Spleen (tissue), 7 donors: ENCODE data around the gene ITPR2.

Source experiments
- POLR2A ChIP-seq, 3 donors: fragments of 450-650 bp; IDR thresholded peaks; one replicate each; pipeline ENCODE4 v1.5.1; 2017; ENCODE audit warnings: antibody characterized with exemption in 3 of 3, mild to moderate bottlenecking in 1 of 3
- POLR2AphosphoS5 ChIP-seq, 3 donors: sonication (generic); formaldehyde crosslinking; IDR thresholded peaks; one replicate each; pipeline ENCODE4 v1.5.1; 2017; ENCODE audit warnings: antibody characterized with exemption in 3 of 3
- TF ChIP-seq, protein P1 (sequence below), 11 experiments: fragments of 200-600 bp in 7 of 11; fragments of 450-650 bp in 4 of 11; sonication (generic) in 4 of 11; IDR thresholded peaks in 8 of 11; conservative IDR thresholded peaks in 3 of 11; 1 replicate in 7 of 11; 2 replicates in 4 of 11; pipeline versions ENCODE4 v1.4.0 to v1.8.0; 2016 to 2021; ENCODE audit warnings: antibody characterized with exemption in 11 of 11, inconsistent platforms in 4 of 11, mild to moderate bottlenecking in 1 of 11
- donor health status: DM: no; HTN: no; CAD: no; lungs with moderate emphysema.
- donor health status: DM: no; HTN: no; CAD: no.
- donor health status: DM: no; HTN: no; CAD: no.

DNA sequence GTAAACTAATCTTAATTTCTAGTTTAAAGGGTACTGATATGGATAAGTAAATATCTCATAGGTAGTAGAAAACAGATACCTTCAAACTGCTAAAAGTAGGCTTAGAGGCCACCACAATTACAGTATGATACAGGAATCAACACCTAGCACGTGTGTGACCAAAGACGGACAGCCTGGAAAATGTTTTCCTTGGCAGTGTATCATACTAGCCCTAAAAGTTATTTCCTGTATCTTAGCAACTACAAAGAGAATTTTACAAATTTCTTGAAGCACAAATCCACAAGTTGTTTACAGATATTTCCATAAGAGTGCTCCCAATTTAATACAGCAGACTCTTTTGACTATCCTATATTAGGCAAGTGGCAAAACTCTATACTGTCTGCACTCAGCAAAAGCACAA is 106.0 kb downstream of the ITPR2 start:
- TF ChIP-seq, protein P1, sequence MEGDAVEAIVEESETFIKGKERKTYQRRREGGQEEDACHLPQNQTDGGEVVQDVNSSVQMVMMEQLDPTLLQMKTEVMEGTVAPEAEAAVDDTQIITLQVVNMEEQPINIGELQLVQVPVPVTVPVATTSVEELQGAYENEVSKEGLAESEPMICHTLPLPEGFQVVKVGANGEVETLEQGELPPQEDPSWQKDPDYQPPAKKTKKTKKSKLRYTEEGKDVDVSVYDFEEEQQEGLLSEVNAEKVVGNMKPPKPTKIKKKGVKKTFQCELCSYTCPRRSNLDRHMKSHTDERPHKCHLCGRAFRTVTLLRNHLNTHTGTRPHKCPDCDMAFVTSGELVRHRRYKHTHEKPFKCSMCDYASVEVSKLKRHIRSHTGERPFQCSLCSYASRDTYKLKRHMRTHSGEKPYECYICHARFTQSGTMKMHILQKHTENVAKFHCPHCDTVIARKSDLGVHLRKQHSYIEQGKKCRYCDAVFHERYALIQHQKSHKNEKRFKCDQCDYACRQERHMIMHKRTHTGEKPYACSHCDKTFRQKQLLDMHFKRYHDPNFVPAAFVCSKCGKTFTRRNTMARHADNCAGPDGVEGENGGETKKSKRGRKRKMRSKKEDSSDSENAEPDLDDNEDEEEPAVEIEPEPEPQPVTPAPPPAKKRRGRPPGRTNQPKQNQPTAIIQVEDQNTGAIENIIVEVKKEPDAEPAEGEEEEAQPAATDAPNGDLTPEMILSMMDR (IDR thresholded peaks at IDR 0.05 in 8 of 11, conservative IDR thresholded peaks at IDR 0.05 in 3 of 11), result no peak
- TF ChIP-seq POLR2A (IDR thresholded peaks at IDR 0.05) (no peak), POLR2AphosphoS5 (IDR thresholded peaks at IDR 0.05) (no peak)
